H1 (cell line): ENCODE measurements around the gene CHRNA1. TPM values are rescaled to one million over a fixed set of nuclear protein-coding genes. Genes with fewer than 3 reads are reported as not detected.

ENCODE experiments used
- ATF3 ChIP-seq: IDR thresholded peaks from 2 replicates; pipeline ENCODE4 v1.6.1; 2011; ENCODE audit warnings: low read depth, mild to moderate bottlenecking, low read length; ENCODE audit not compliant: insufficient read depth
- CEBPB ChIP-seq: IDR thresholded peaks from 2 replicates; pipeline ENCODE4 v1.6.1; 2012; ENCODE audit warnings: low read depth, low read length
- RNF2 ChIP-seq: fragments of 200-900, 300-1000 bp; sonication (generic); IDR thresholded peaks from 2 replicates; pipeline ENCODE4 v1.7.1; 2016; ENCODE audit warnings: borderline replicate concordance, low read depth, mild to moderate bottlenecking, antibody characterized with exemption, low read length; ENCODE audit not compliant: poor library complexity, severe bottlenecking; ENCODE audit errors: missing control alignments
- polyA plus RNA-seq, 7 experiments: library from polyadenylated mRNA; depleted of rRNA in 3 of 7; stranded (reverse) in 5 of 7; unstranded in 2 of 7; fragments of >200 nt in 5 of 7; fragments of 200-250 nt in 2 of 7; gene quantifications; 1 replicate in 5 of 7; 2 replicates in 1 of 7; 4 replicates in 1 of 7; pipeline versions ENCODE4 v1.2.1 to v1.2.3, GENCODE V29; 2011 to 2013; ENCODE audit warnings: missing spikeins in 2 of 7, mixed read lengths in 2 of 7
- total RNA-seq: library from RNA; stranded (reverse); fragmentation: NEBNext Ultra II Directional; extraction: Animal tissue kit (Norgen Biotek cat#: 25700); gene quantifications from 2 replicates; pipeline ENCODE4 v1.2.1, GENCODE V29; 2021

The CHRNA1 gene
- total and polyA plus RNA-seq, 2 of the 8 experiments (the other 6 are each of a cell fraction or from before 2014, with no cell fraction given): 0.11 to 0.15 TPM

GRCh38 chr2:174753038-174753633 is 11.1 kb downstream of the CHRNA1 start (continued):
- TF ChIP-seq ATF3: no peak
- TF ChIP-seq CEBPB: no peak
- TF ChIP-seq RNF2: no peak
